Thymus (tissue), 11 donors: ENCODE measurements around the gene CSTPP1. TPM values are rescaled to one million over a fixed set of nuclear protein-coding genes. Genes with fewer than 3 reads are reported as not detected.

Experiments used
- DNase-seq, 9 donors: peaks; one replicate each; pipeline ENCODE4 v3.0.0-alpha.2; 2013; ENCODE audit warnings: low spot score in 9 of 9, low read depth in 6 of 9, missing footprints in 1 of 9
- H3K27ac ChIP-seq, 2 donors: one replicate each; pipeline ENCODE4 v1.5.1; 2013; ENCODE audit warnings: control low read depth in 1 of 2, low read depth in 1 of 2, low read length in 1 of 2, mild to moderate bottlenecking in 1 of 2, moderate library complexity in 1 of 2
- H3K27me3 ChIP-seq, 2 donors: one replicate each; pipeline ENCODE4 v1.5.1; 2013; ENCODE audit warnings: low read length in 1 of 2; ENCODE audit not compliant: control insufficient read depth in 2 of 2, insufficient read depth in 1 of 2
- H3K36me3 ChIP-seq, 2 donors: one replicate each; pipeline ENCODE4 v1.5.1; 2013; ENCODE audit warnings: low read length in 1 of 2, mild to moderate bottlenecking in 1 of 2, moderate library complexity in 1 of 2; ENCODE audit not compliant: control insufficient read depth in 2 of 2, insufficient read depth in 2 of 2
- H3K4me1 ChIP-seq, 2 donors: one replicate each; pipeline ENCODE4 v1.5.1; 2013; ENCODE audit warnings: low read length in 2 of 2; ENCODE audit not compliant: control insufficient read depth in 2 of 2, insufficient read depth in 2 of 2
- H3K4me3 ChIP-seq, 2 donors: one replicate each; pipeline ENCODE4 v1.5.1; 2013; ENCODE audit warnings: low read length in 2 of 2, control low read depth in 1 of 2, mild to moderate bottlenecking in 1 of 2
- H3K9me3 ChIP-seq, 2 donors: one replicate each; pipeline ENCODE4 v1.5.1; 2013; ENCODE audit warnings: low read length in 1 of 2, mild to moderate bottlenecking in 1 of 2; ENCODE audit not compliant: control insufficient read depth in 2 of 2, insufficient read depth in 1 of 2
- WGBS: extraction: QIAGEN DNeasy Blood & Tissue Kit; methylation state at CpG from one replicate; pipeline ENCODE4 v1.1.7; 2013; 5-methylcytosine and 5-hydroxymethylcytosine counted together
- polyA plus RNA-seq: library from polyadenylated mRNA; stranded (reverse); fragments of 200-250 nt; gene quantifications from one replicate; pipeline ENCODE4 v1.2.3, GENCODE V29; 2013
- total RNA-seq: library from RNA; stranded (reverse); fragments of 120-200 nt; gene quantifications from one replicate; pipeline ENCODE4 v1.2.4, GENCODE V29; 2013
- donor health status: healthy.

CSTPP1 gene
- total and polyA plus RNA-seq, 2 donors = 15.8 to 16.0 TPM

DNA sequence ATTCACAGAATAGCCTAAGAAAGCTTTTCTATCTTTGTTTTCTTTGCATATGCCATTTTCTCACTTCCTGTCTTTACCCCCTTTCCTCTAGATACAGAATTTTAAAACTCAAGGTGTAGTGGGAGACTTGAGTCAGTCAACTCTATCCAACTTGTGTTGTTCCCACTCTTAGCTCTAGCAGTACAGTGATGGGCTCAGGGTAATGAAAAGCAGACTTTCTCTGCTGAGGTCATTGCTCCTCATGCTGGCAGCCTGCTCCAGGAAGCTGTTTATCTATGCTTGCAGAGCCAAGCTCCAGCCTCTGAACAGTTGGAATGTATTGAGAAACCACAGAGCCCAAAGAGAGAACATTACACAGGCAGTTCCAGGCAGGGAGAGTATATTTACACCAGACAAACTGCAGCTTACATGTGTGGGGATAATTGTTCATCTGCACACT lies 68.1 kb downstream of the CSTPP1 start:
- peak overlapping the region in 1 of 2 donors; percentile 7 for H3K27ac ChIP-seq
- H3K4me1 ChIP-seq = peaks cover 12 to 13% of the 10 kb centered on the region in 2 donors
- DNase-seq = peak in 6 of 9 donors; percentile 4 to 48 (median 13)
- H3K9me3 ChIP-seq = no peaks in the 10 kb centered on the region
- H3K27me3 ChIP-seq = no peaks in the 10 kb centered on the region
- no peak overlapping the region for H3K4me3 ChIP-seq
- H3K36me3 ChIP-seq = no peaks in the 10 kb centered on the region

DNA sequence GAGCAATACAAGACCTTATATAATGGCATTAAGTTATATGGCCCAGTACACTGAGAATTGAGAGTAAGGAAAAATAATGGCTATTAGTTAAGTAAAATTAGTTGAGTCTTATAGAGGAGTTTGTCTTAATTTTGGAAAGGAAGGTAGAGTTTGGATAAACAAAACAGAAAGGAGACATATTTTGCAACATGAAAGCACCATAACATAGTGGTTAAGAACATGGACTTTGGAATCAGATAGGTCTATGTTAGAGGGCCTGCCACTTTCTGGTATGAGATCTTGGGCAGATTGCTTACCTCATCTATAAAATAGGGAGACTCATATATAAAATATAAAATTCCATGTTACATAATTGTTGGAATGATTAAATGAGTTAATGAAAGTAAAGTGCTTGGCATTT lies 68.9 kb downstream of the CSTPP1 start:
- no peak for DNase-seq
- Histone ChIP-seq H3K4me3 (no peak overlapping the region), H3K36me3 (no peaks in the 10 kb centered on the region), H3K4me1 (peaks cover 12 to 13% of the 10 kb centered on the region in 2 donors), H3K27ac (no peak overlapping the region), H3K9me3 (no peaks in the 10 kb centered on the region), H3K27me3 (no peaks in the 10 kb centered on the region)

DNA sequence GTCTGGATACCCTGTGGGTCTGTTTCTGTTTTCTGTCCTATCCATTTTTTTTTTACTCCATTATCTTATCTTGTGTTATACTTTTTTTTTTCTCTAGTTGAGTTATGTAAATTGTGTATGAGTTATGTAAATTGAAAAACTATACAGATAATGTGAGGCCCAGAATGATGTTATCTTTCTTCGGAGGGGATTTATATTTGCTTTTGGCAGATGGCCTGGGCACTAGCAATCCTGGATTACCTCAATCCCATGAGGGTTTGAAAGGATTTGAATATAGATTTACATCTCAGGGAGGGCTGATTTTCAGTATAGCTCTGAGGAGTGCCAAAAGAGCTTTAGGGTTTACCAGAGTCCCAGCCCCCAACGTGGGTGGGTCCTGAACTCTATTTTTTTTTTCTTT lies 71.0 kb downstream of the CSTPP1 start:
- no peak overlapping the region for H3K4me3 ChIP-seq
- H3K36me3 ChIP-seq = no peaks in the 10 kb centered on the region
- H3K4me1 ChIP-seq = peaks cover 9 to 13% of the 10 kb centered on the region in 2 donors
- DNase-seq = no peak
- no peaks in the 10 kb centered on the region for H3K27me3 ChIP-seq
- H3K27ac ChIP-seq = no peak overlapping the region
- no peaks in the 10 kb centered on the region for H3K9me3 ChIP-seq
- 96% methylated on average over 2 of the region's 2 CpGs for WGBS

DNA sequence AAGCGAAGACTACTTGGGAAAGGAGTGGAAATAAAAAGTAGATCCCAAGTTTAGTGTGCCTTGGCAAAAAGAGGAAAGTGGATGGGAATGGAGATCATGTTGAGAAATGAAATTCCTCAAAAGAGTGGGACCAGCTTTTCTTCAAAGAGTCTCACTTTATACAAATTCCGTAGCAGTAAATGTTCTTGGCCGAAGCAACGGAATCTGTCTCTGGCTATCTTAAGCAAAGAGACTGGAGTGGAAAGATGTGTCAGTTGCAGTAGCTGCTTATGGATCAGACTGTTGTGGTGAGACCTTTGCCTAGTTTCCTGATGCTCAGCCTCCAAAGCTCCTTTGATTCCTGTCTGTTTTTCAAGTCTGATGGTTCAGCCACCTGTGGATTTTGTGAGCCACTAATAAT lies 73.6 kb downstream of the CSTPP1 start:
- Histone ChIP-seq H3K9me3 (no peaks in the 10 kb centered on the region), H3K36me3 (no peaks in the 10 kb centered on the region), H3K4me1 (no peaks in the 10 kb centered on the region), H3K4me3 (no peak overlapping the region), H3K27me3 (no peaks in the 10 kb centered on the region), H3K27ac (no peak overlapping the region)
- DNase-seq = no peak
- 97% methylated on average over 4 of the region's 4 CpGs for WGBS

DNA sequence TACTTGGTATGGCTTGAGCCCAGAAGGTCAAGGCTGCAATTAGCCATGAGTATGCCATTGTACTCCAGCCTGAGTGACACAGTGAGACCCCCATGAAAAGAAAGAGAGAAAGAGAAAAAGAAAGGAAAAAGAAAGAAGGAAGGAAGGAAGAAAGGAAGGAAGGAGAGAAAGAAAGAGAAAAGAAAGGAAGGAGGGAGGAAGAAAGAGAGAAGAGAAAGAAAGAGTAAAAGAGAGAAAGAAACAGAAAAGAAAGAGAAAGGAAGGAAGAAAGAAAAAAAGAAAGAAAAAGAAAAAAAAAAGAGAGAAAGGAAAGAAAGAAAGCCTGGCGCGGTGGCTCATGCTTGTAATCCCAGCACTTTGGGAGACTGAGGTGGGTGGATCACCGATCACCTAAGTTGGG lies 77.5 kb downstream of the CSTPP1 start:
- over 99% methylated on average over 3 of the region's 3 CpGs for WGBS
- no peak for DNase-seq
- H3K4me1 ChIP-seq = no peaks in the 10 kb centered on the region
- H3K27ac ChIP-seq = no peak overlapping the region
- no peaks in the 10 kb centered on the region for H3K27me3 ChIP-seq
- no peaks in the 10 kb centered on the region for H3K9me3 ChIP-seq
- H3K36me3 ChIP-seq = no peaks in the 10 kb centered on the region
- H3K4me3 ChIP-seq = no peak overlapping the region

DNA sequence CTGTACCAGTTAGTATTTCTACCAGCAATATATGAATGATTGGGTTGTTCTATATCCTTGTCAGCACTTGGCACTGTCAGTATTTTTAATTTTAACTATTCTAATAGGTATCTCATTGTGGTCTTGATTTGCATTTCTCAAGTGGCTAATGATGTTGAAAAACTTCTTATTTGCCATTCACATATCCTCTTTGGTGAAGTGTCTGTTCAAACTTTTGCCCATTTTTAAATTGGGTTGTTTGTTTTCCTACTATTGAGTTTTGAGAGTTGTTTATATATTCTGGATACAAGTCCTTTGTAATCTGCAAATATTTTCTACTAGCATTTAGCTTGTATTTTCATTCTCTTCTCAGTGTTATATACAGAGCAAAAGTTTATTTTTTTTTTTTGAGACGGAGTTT lies 82.1 kb downstream of the CSTPP1 start:
- 98% methylated on average over 1 of the region's 1 CpG for WGBS
- Histone ChIP-seq H3K36me3 (no peaks in the 10 kb centered on the region), H3K4me1 (no peaks in the 10 kb centered on the region), H3K27me3 (no peaks in the 10 kb centered on the region), H3K4me3 (no peak overlapping the region), H3K9me3 (no peaks in the 10 kb centered on the region), H3K27ac (no peak overlapping the region)
- no peak for DNase-seq

DNA sequence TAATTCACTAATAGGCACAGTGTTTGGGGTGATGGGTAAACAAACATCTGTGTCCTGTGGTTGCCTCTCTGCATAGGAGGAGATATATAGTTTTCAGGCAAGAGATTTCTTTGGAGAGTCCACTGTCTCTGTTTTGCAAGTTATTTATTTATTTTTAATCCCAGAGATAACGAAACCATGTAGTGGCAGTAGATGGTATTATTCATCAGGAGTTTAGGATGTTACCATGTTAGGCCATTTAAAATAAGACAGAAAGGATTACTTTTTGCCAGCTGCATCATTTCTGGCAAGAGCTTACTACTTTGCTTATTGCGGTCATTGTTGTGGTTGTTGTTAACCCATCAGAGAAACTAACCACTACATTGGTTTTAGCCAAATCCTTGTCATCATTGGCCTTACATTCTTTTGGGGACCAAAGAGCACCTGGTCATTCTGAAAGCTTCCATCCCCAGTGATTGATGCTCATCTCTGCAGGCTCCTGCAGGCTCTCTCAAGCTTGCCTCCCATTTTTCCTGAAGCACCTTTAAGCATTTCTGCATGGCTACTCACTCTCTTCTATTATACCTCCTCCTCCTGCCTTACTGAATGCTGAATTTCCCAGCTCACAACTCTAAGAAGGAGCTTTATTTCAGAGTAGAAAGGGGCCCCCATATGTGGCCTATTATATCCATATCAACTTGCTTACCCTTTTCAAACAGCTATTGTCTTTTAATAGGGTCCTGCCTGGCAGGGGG lies 84.4 kb downstream of the CSTPP1 start:
- H3K4me3 ChIP-seq = no peak overlapping the region
- H3K27me3 ChIP-seq = no peaks in the 10 kb centered on the region
- H3K36me3 ChIP-seq = no peaks in the 10 kb centered on the region
- no peaks in the 10 kb centered on the region for H3K4me1 ChIP-seq
- DNase-seq = no peak
- WGBS = 98% methylated on average over 2 of the region's 2 CpGs
- H3K9me3 ChIP-seq = no peaks in the 10 kb centered on the region
- no peak overlapping the region for H3K27ac ChIP-seq

DNA sequence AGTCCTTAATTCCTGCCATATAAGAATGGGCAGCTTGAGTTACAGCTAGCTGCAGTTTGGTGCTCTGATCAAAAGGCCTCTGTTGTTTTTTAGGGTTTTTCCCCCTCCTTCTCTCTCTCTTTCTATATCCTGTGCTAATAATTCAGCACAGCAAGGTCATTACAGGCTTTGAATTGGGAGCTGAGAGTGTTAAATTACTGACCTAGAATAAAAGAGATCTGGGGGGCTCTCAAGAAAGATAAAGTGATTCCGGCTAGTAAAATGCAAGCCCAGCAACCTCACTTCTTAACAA lies 84.9 kb downstream of the CSTPP1 start:
- H3K4me3 ChIP-seq = no peak overlapping the region

DNA sequence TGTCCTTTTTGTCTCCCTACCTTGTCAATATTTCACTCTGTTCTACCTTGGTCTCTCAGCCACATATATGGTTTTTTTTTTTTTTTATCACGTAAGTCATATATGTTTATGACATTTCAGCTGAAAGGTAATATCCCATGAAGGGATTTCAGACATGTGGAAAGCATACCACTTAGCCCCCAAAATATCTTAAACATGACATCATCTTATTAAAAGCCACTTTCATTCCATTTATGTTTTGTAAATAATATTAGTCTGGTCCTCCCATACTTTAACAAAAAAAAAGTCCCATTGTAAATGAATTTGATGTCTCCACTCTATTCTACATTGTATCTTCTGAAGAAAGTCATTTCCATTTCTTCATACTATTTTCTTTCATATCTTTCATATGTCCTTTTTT lies 85.4 kb downstream of the CSTPP1 start:
- DNase-seq = no peak
- WGBS = 98% methylated on average over 1 of the region's 1 CpG

More for the DNA sequence above, 84.9 kb downstream of the CSTPP1 start:
- Histone ChIP-seq H3K4me1 (no peaks in the 10 kb centered on the region), H3K36me3 (no peaks in the 10 kb centered on the region), H3K27ac (no peak overlapping the region), H3K27me3 (no peaks in the 10 kb centered on the region), H3K9me3 (no peaks in the 10 kb centered on the region)
- 97% methylated on average over 1 of the region's 1 CpG for WGBS
- no peak for DNase-seq

More for the DNA sequence above, 85.4 kb downstream of the CSTPP1 start:
- Histone ChIP-seq H3K4me3 (no peak overlapping the region), H3K27ac (no peak overlapping the region), H3K36me3 (no peaks in the 10 kb centered on the region), H3K27me3 (no peaks in the 10 kb centered on the region), H3K4me1 (no peaks in the 10 kb centered on the region), H3K9me3 (no peaks in the 10 kb centered on the region)
